ENCODE results near the gene TGFBR3. TPM values are rescaled to one million over a fixed set of nuclear protein-coding genes. Genes with fewer than 3 reads are reported as not detected.

The TGFBR3 gene
- total RNA-seq, 2 experiments from 2014 or later = 5.5 to 7.5 TPM

DNA sequence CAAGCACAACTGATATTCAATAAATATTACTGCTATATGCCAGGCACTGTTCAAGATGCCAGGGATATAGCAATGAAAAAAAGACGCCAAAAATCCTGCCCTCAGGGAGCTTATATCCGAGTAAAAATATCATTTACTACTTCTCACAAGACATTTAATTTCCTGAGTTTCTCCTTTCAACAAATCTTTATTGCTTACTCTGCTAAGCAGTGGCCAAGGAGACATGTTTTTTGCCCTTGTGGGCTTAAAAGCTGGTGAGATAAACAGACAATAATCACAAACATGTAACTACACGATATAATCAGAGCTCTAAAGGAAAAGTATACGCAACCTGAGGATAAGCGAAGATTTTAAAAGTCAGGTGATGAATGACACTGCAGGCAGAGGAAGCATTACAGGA lies 19.5 kb downstream of the TGFBR3 start:
- TF ChIP-seq, protein P1, sequence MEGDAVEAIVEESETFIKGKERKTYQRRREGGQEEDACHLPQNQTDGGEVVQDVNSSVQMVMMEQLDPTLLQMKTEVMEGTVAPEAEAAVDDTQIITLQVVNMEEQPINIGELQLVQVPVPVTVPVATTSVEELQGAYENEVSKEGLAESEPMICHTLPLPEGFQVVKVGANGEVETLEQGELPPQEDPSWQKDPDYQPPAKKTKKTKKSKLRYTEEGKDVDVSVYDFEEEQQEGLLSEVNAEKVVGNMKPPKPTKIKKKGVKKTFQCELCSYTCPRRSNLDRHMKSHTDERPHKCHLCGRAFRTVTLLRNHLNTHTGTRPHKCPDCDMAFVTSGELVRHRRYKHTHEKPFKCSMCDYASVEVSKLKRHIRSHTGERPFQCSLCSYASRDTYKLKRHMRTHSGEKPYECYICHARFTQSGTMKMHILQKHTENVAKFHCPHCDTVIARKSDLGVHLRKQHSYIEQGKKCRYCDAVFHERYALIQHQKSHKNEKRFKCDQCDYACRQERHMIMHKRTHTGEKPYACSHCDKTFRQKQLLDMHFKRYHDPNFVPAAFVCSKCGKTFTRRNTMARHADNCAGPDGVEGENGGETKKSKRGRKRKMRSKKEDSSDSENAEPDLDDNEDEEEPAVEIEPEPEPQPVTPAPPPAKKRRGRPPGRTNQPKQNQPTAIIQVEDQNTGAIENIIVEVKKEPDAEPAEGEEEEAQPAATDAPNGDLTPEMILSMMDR (IDR thresholded peaks at IDR 0.05) = no peak
- POLR2A ChIA-PET = no interaction called here
- ATAC-seq = no peak

DNA sequence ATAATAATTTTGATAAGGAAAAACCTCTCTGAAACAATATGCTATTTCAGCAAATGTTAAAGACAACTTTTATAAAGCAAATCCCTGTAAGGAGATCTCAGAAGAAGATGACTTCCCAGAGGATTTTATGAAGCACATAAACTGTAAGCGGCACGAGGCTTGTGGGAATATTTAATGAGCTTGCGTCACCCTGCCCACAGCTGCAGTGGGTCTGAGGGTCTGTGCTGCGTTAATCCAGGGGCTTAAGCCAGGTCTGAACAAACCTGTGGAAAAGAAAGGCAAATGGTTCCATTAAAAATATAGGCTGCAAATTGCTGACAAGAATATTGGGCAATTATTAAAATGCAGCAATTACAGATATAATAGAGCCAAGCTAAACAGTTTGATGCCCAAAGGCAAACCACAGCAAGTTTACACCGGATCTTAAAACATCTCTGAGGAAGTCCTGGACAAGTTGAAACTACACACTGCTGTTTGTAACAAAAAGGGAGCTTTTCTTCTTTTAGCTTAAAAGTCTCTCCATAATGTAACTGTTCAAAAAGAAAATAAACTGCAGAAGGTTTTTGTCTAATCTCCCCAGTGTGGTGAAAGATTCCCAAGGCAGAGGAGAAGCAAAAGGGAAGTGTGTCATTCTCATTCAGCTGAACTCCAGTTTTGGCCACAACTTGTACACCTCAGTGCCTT lies 21.8 kb downstream of the TGFBR3 start:
- Mint-ChIP-seq H3K27me3 (no peaks in the 10 kb centered on the region), H3K9me3 (no peaks in the 10 kb centered on the region), H3K4me1 (ENCODE audit: low read depth) (peaks cover 5% of the 10 kb centered on the region), H3K4me3 (no peak overlapping the region), H3K27ac (no peak overlapping the region), H3K36me3 (ENCODE audit: low read depth) (no peaks in the 10 kb centered on the region)
- intact Hi-C loops (cut with micrococcal nuclease) = no loop called here
- no peak for DNase-seq
- ATAC-seq = no peak
- CTCF ChIA-PET = interaction anchor here (0.7 to 0.8 kb wide), 2 partner anchors 17 to 698 kb away, joined by 3 to 4 read pairs; no protein-coding TSS in a partner anchor
- POLR2A ChIA-PET = interaction anchor here (0.8 to 1.2 kb wide), 3 partner anchors 8 to 1154 kb away, joined by 3 read pairs; no protein-coding TSS in a partner anchor
- TF ChIP-seq, protein P1 (IDR thresholded peaks at IDR 0.05) = no peak

More for the DNA sequence above, 19.5 kb downstream of the TGFBR3 start:
- no peaks in the 10 kb centered on the region for H3K9me3 Mint-ChIP-seq
- DNase-seq = no peak
- peaks cover 17% of the 10 kb centered on the region for H3K4me1 Mint-ChIP-seq (ENCODE audit: low read depth)
- intact Hi-C loops (cut with micrococcal nuclease) = no loop called here
- CTCF ChIA-PET = interaction anchor here (1.1 to 1.2 kb wide), 2 partner anchors 8 to 60 kb away, joined by 3 read pairs; no protein-coding TSS in a partner anchor
- H3K4me3 Mint-ChIP-seq = no peak overlapping the region
- H3K27me3 Mint-ChIP-seq = no peaks in the 10 kb centered on the region
- no peaks in the 10 kb centered on the region for H3K36me3 Mint-ChIP-seq (ENCODE audit: low read depth)
- H3K27ac Mint-ChIP-seq = no peak overlapping the region

DNA sequence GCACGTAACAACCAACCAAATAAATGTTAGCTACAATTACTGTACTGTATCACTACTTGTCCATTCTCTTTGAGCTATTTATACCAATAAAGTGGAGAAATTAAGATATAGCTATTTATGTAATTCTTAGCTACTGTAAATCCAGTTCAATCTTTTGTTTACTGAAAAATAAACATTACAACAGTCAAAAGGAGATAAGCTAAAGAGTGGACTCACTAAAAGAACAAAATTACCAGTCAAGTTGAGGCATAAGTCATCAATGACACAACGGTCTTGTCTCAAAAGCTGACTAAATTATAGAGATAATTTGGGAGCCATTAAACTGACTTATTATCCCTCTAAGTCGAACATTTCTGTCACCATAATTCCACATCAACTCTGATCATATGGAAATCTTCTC lies 22.5 kb downstream of the TGFBR3 start:
- peaks cover 5% of the 10 kb centered on the region for H3K4me1 Mint-ChIP-seq (ENCODE audit: low read depth)
- POLR2A ChIA-PET = interaction anchor here (0.8 to 1.2 kb wide), 4 partner anchors 9 to 1154 kb away, joined by 3 read pairs; no protein-coding TSS in a partner anchor
- H3K9me3 Mint-ChIP-seq = no peaks in the 10 kb centered on the region
- DNase-seq (no peak), ATAC-seq (no peak)
- CTCF ChIA-PET = no interaction called here
- TF ChIP-seq, protein P1 (IDR thresholded peaks at IDR 0.05) = no peak
- no peak overlapping the region for H3K4me3 Mint-ChIP-seq
- H3K27ac Mint-ChIP-seq = no peak overlapping the region
- no peaks in the 10 kb centered on the region for H3K36me3 Mint-ChIP-seq (ENCODE audit: low read depth)
- no peaks in the 10 kb centered on the region for H3K27me3 Mint-ChIP-seq
- intact Hi-C loops (cut with micrococcal nuclease) = no loop called here

DNA sequence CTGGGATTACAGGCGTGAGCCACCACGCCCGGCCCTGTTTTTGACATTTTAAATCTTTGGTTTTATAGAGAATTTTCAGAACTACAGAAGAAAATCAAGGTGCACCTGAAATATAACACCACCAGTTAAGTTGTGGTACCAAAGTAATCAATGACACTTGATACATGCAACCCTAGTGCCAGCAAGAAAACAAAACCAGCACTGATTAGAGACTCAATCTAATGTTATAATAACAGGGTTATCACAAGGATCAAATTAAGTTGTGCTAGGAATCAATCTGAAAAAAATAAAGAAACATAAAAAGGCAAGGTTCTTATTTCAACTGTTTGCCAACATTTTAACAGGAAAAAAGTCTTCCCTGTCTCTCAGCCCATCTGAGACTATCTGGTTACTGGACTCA lies 23.8 kb downstream of the TGFBR3 start:
- no peak overlapping the region for H3K4me3 Mint-ChIP-seq
- no peaks in the 10 kb centered on the region for H3K36me3 Mint-ChIP-seq (ENCODE audit: low read depth)
- ChIA-PET CTCF (no interaction called here), POLR2A (interaction anchor here (1.1 kb wide), 1 partner anchor 12 kb away, joined by 3 read pairs; no protein-coding TSS in a partner anchor)
- H3K27ac Mint-ChIP-seq = no peak overlapping the region
- peaks cover 5% of the 10 kb centered on the region for H3K4me1 Mint-ChIP-seq (ENCODE audit: low read depth)
- ATAC-seq = no peak
- TF ChIP-seq, protein P1 (IDR thresholded peaks at IDR 0.05) = no peak
- DNase-seq = no peak
- no peaks in the 10 kb centered on the region for H3K9me3 Mint-ChIP-seq
- no peaks in the 10 kb centered on the region for H3K27me3 Mint-ChIP-seq
- intact Hi-C loops (cut with micrococcal nuclease) = no loop called here

DNA sequence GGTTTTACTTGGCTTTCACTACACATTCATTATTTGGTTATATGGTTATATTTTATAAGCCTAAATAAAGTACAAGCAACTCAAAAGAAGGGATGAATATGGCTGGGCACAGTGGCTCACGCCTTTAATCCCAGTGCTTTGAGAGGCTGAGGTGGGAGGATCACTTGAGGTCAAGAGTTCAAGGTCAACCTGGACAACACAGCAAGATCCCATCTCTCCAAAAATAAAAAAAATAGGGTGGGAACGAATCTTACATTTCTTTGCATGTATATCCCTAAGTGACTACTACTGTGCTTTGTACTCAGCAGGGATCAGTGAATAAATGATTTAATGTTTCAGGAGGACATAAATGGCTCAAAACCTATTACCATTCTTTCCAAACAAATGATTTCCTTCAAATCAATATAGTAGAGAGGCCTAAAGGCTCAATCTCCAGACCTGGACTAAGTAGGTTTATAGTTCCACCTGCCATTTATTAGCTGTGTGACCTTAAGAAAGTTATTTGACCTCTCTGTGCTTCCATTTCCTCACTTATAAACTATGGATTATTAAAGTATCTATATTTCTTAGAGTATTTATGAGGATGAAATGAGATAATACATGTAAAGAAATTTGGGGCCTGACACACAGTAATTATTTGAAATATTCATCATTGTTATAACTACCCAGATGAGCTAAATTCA lies 28.3 kb downstream of the TGFBR3 start:
- POLR2A ChIA-PET = no interaction called here

More for the DNA sequence above, 28.3 kb downstream of the TGFBR3 start:
- CTCF ChIA-PET = no interaction called here
- Mint-ChIP-seq H3K36me3 (ENCODE audit: low read depth) (no peaks in the 10 kb centered on the region), H3K27me3 (no peaks in the 10 kb centered on the region), H3K9me3 (no peaks in the 10 kb centered on the region), H3K27ac (no peak overlapping the region), H3K4me3 (no peak overlapping the region), H3K4me1 (ENCODE audit: low read depth) (no peaks in the 10 kb centered on the region)
- TF ChIP-seq, protein P1 (IDR thresholded peaks at IDR 0.05) = no peak
- DNase-seq (no peak), ATAC-seq (no peak)
- intact Hi-C loops (cut with micrococcal nuclease) = no loop called here

Data from activated CD8-positive, alpha-beta T cell treated with anti-CD3 and anti-CD28 coated beads for 36 hours (primary cell).